Nephron progenitor cell (in vitro differentiated cells): ENCODE results near the gene IWS1.

Experiments used
- DNase-seq: peaks from one replicate; pipeline ENCODE4 v3.0.0; 2021
- H3K27ac Mint-ChIP-seq: 2 replicates; pipeline ENCODE4 v1.8.0; 2021; ENCODE audit warnings: mild to moderate bottlenecking, moderate library complexity, mixed read lengths
- H3K27me3 Mint-ChIP-seq: 2 replicates; pipeline ENCODE4 v1.8.0; 2021; ENCODE audit warnings: mild to moderate bottlenecking, low read depth, mixed read lengths; ENCODE audit not compliant: poor library complexity
- H3K36me3 Mint-ChIP-seq: 2 replicates; pipeline ENCODE4 v1.8.0; 2021; ENCODE audit warnings: low read depth, mixed read lengths
- H3K4me1 Mint-ChIP-seq: 2 replicates; pipeline ENCODE4 v1.8.0; 2021; ENCODE audit warnings: mixed read lengths
- H3K4me3 Mint-ChIP-seq: 2 replicates; pipeline ENCODE4 v1.8.0; 2021; ENCODE audit warnings: mild to moderate bottlenecking, moderate library complexity, mixed read lengths
- H3K9me3 Mint-ChIP-seq: 2 replicates; pipeline ENCODE4 v1.8.0; 2021; ENCODE audit warnings: mild to moderate bottlenecking, moderate library complexity, mixed read lengths
- TF ChIP-seq, protein P1 (sequence below): fragments of 200-600 bp; sonication (generic); IDR thresholded peaks from 2 replicates; pipeline ENCODE4 v1.5.0; 2021; ENCODE audit warnings: antibody characterized with exemption

The IWS1 gene

GRCh38 chr2:127514485-127514884 is 11.8 kb downstream of the IWS1 start:
- Mint-ChIP-seq H3K27ac (peak overlapping the region; percentile 69), H3K9me3 (no peaks in the 10 kb centered on the region), H3K27me3 (no peaks in the 10 kb centered on the region), H3K4me1 (peaks cover 38% of the 10 kb centered on the region), H3K4me3 (no peak overlapping the region), H3K36me3 (peaks cover 44% of the 10 kb centered on the region)
- TF ChIP-seq, protein P1, sequence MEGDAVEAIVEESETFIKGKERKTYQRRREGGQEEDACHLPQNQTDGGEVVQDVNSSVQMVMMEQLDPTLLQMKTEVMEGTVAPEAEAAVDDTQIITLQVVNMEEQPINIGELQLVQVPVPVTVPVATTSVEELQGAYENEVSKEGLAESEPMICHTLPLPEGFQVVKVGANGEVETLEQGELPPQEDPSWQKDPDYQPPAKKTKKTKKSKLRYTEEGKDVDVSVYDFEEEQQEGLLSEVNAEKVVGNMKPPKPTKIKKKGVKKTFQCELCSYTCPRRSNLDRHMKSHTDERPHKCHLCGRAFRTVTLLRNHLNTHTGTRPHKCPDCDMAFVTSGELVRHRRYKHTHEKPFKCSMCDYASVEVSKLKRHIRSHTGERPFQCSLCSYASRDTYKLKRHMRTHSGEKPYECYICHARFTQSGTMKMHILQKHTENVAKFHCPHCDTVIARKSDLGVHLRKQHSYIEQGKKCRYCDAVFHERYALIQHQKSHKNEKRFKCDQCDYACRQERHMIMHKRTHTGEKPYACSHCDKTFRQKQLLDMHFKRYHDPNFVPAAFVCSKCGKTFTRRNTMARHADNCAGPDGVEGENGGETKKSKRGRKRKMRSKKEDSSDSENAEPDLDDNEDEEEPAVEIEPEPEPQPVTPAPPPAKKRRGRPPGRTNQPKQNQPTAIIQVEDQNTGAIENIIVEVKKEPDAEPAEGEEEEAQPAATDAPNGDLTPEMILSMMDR, result no peak
- DNase-seq, result no peak

GRCh38 chr2:127514076-127514475 is 12.2 kb downstream of the IWS1 start:
- H3K36me3 Mint-ChIP-seq, result peaks cover 43% of the 10 kb centered on the region
- no peaks in the 10 kb centered on the region for H3K27me3 Mint-ChIP-seq
- DNase-seq, result no peak
- H3K4me3 Mint-ChIP-seq, result no peak overlapping the region
- TF ChIP-seq, protein P1, result no peak
- no peaks in the 10 kb centered on the region for H3K9me3 Mint-ChIP-seq
- peaks cover 39% of the 10 kb centered on the region for H3K4me1 Mint-ChIP-seq
- H3K27ac Mint-ChIP-seq, result no peak overlapping the region

- peaks cover 39% of the 10 kb centered on the region for H3K36me3 Mint-ChIP-seq
- DNase-seq, result no peak
- TF ChIP-seq, protein P1, result no peak
- H3K9me3 Mint-ChIP-seq, result no peaks in the 10 kb centered on the region
- H3K27ac Mint-ChIP-seq, result peak overlapping the region; percentile 2
- peaks cover 52% of the 10 kb centered on the region for H3K4me1 Mint-ChIP-seq
- no peaks in the 10 kb centered on the region for H3K27me3 Mint-ChIP-seq
- no peak overlapping the region for H3K4me3 Mint-ChIP-seq
These were observed 13.9 kb downstream of the IWS1 start for GRCh38 chr2:127512362-127512761.

DNA sequence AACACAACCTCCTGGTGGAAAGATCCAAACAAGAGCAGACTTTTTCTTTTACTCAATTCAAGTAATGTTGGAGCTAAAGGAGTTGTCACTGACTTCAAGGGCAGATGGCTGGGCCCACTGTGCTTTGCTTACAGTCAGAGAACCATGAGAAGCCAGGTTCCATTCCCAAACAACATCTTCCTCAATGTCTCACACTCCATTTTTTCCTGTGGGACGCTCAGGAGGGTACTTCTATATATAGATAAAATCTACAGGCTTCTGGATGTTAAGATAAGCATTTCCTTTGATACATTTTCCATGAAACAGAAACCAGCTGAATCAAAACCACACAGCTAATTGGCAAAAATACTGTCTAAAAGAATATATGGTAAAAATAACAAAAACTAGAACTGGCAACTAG is 14.4 kb downstream of the IWS1 start:
- Mint-ChIP-seq H3K9me3 (no peaks in the 10 kb centered on the region), H3K4me3 (no peak overlapping the region), H3K27ac (peak overlapping the region; percentile 10), H3K4me1 (peaks cover 52% of the 10 kb centered on the region), H3K36me3 (peaks cover 34% of the 10 kb centered on the region), H3K27me3 (no peaks in the 10 kb centered on the region)
- no peak for DNase-seq
- TF ChIP-seq, protein P1, result no peak

- TF ChIP-seq, protein P1, result no peak
- H3K9me3 Mint-ChIP-seq, result no peaks in the 10 kb centered on the region
- H3K27me3 Mint-ChIP-seq, result no peaks in the 10 kb centered on the region
- no peak for DNase-seq
- H3K36me3 Mint-ChIP-seq, result peaks cover 27% of the 10 kb centered on the region
- no peak overlapping the region for H3K4me3 Mint-ChIP-seq
- peak overlapping the region; percentile 10 for H3K27ac Mint-ChIP-seq
- H3K4me1 Mint-ChIP-seq, result peaks cover 48% of the 10 kb centered on the region
These were observed 15.1 kb downstream of the IWS1 start for GRCh38 chr2:127511090-127511695.

GRCh38 chr2:127510073-127510472 is 16.2 kb downstream of the IWS1 start:
- H3K4me3 Mint-ChIP-seq, result no peak overlapping the region
- no peaks in the 10 kb centered on the region for H3K9me3 Mint-ChIP-seq
- no peak overlapping the region for H3K27ac Mint-ChIP-seq
- no peak for DNase-seq
- peaks cover 26% of the 10 kb centered on the region for H3K36me3 Mint-ChIP-seq
- no peaks in the 10 kb centered on the region for H3K27me3 Mint-ChIP-seq
- TF ChIP-seq, protein P1, result no peak
- H3K4me1 Mint-ChIP-seq, result peaks cover 37% of the 10 kb centered on the region
